SK-N-SH (cell line): Measurements from ENCODE around the gene ZNF136. TPM values are rescaled to one million over a fixed set of nuclear protein-coding genes. Genes with fewer than 3 reads are reported as not detected.

Source experiments
- CTCF ChIA-PET: fragments of 300-600, 350-600 bp; formaldehyde crosslinking; extraction: SDS; loops from one replicate; lab custom pipeline; 2021; lab: Yijun Ruan, JAX
- POLR2A ChIA-PET: fragments of 350-600 bp; sonication (Branson Sonifier 250); formaldehyde crosslinking; extraction: SDS; loops from one replicate; lab custom pipeline; 2020; ENCODE audit warnings: antibody characterized with exemption, inconsistent platforms; lab: Yijun Ruan, JAX
- DNase-seq: peaks from one replicate; pipeline ENCODE4 v3.0.0; 2012
- H2AFZ ChIP-seq: fragments of 200-600 bp; sonication (generic); 2 replicates; pipeline ENCODE4 v1.8.1; 2016; ENCODE audit warnings: antibody characterized with exemption, mild to moderate bottlenecking, low read depth
- H3F3A ChIP-seq: fragments of 200-600 bp; sonication (generic); replicated peaks from 2 replicates; pipeline ENCODE3; 2016; ENCODE audit warnings: antibody characterized with exemption, mild to moderate bottlenecking; ENCODE audit not compliant: insufficient read depth
- H3K27ac ChIP-seq, 2 experiments: fragments of 200-500 bp in 1 of 2; fragments of 200-600 bp in 1 of 2; sonication (Bioruptor generic) in 1 of 2; sonication (generic), shearing (Covaris generic) in 1 of 2; 2 replicates each; pipeline versions ENCODE4 v1.5.1 to v1.6.1; 2014 to 2016; ENCODE audit warnings: low read depth in 2 of 2, inconsistent platforms in 1 of 2, low read length in 1 of 2, mild to moderate bottlenecking in 1 of 2, mixed read lengths in 1 of 2
- H3K27me3 ChIP-seq: fragments of 200-600 bp; sonication (generic), shearing (Covaris generic); 2 replicates; pipeline ENCODE4 v1.6.1; 2016; ENCODE audit warnings: mixed run types; ENCODE audit not compliant: insufficient read depth
- H3K36me3 ChIP-seq, 2 experiments: fragments of 200-500 bp in 1 of 2; fragments of 200-600 bp in 1 of 2; sonication (Bioruptor generic) in 1 of 2; sonication (generic) in 1 of 2; replicated peaks in 1 of 2; 2 replicates each; pipeline versions ENCODE3 to v1.5.1; 2014 to 2016; ENCODE audit warnings: low read length in 1 of 2, mild to moderate bottlenecking in 1 of 2; ENCODE audit not compliant: insufficient read depth in 2 of 2, control insufficient read depth in 1 of 2
- H3K4me1 ChIP-seq, 2 experiments: fragments of 200-500 bp in 1 of 2; fragments of 200-600 bp in 1 of 2; sonication (Bioruptor generic) in 1 of 2; sonication (generic), shearing (Covaris generic) in 1 of 2; 2 replicates each; pipeline versions ENCODE4 v1.5.1 to v1.6.1; 2014 to 2016; ENCODE audit warnings: low read depth in 1 of 2, low read length in 1 of 2, mixed run types in 1 of 2; ENCODE audit not compliant: insufficient read depth in 2 of 2, control insufficient read depth in 1 of 2
- H3K4me2 ChIP-seq: fragments of 200-600 bp; sonication (generic), shearing (Covaris generic); 2 replicates; pipeline ENCODE4 v1.6.1; 2017; ENCODE audit warnings: mixed run types
- H3K4me3 ChIP-seq, 2 experiments: fragments of 200-500 bp in 1 of 2; fragments of 200-600 bp in 1 of 2; sonication (Bioruptor generic) in 1 of 2; sonication (generic), shearing (Covaris generic) in 1 of 2; 2 replicates each; pipeline versions ENCODE4 v1.5.1 to v1.8.1; 2014 to 2016; ENCODE audit warnings: low read depth in 2 of 2, inconsistent platforms in 1 of 2, low read length in 1 of 2, mild to moderate bottlenecking in 1 of 2, mixed read lengths in 1 of 2, moderate library complexity in 1 of 2
- H3K79me2 ChIP-seq: fragments of 200-600 bp; sonication (generic); 2 replicates; pipeline ENCODE4 v1.8.1; 2017; ENCODE audit warnings: mild to moderate bottlenecking; ENCODE audit not compliant: insufficient read depth
- H3K9ac ChIP-seq: fragments of 200-600 bp; sonication (generic); 2 replicates; pipeline ENCODE4 v1.6.1; 2017; ENCODE audit warnings: mixed run types
- H3K9me2 ChIP-seq: fragments of 200-600 bp; sonication (generic); 2 replicates; pipeline ENCODE4 v1.6.1; 2017; ENCODE audit warnings: mixed run types
- H3K9me3 ChIP-seq: fragments of 200-600 bp; sonication (generic); 2 replicates; pipeline ENCODE4 v1.6.1; 2017; ENCODE audit warnings: mixed run types, mild to moderate bottlenecking, moderate library complexity
- H4K20me1 ChIP-seq: fragments of 200-600 bp; sonication (generic); 2 replicates; pipeline ENCODE4 v1.6.1; 2017; ENCODE audit warnings: mild to moderate bottlenecking, mixed run types; ENCODE audit not compliant: insufficient read depth
- CHD2 ChIP-seq: fragments of 150-350 bp; IDR thresholded peaks from 2 replicates; pipeline ENCODE4 v1.6.1; 2018; ENCODE audit warnings: low read length; ENCODE audit not compliant: partially characterized antibody
- ELF1 ChIP-seq: IDR thresholded peaks from 2 replicates; pipeline ENCODE4 v1.4.0; 2012
- EP300 ChIP-seq, 2 experiments: IDR thresholded peaks; 2 replicates each; pipeline versions ENCODE4 v1.4.0 to v1.6.1; 2012; ENCODE audit warnings: borderline replicate concordance in 1 of 2, low read depth in 1 of 2, low read length in 1 of 2
- FOXJ3 ChIP-seq: sonication (generic); formaldehyde crosslinking; IDR thresholded peaks from 2 replicates; pipeline ENCODE4 v1.5.1; 2020; ENCODE audit warnings: mild to moderate bottlenecking, missing genetic modification reagents
- GABPA ChIP-seq: IDR thresholded peaks from 2 replicates; pipeline ENCODE4 v1.4.0; 2012; ENCODE audit warnings: low read depth, mild to moderate bottlenecking
- MXI1 ChIP-seq: IDR thresholded peaks from 2 replicates; pipeline ENCODE4 v1.6.1; 2012; ENCODE audit warnings: mild to moderate bottlenecking, low read depth, low read length, improper control_type of control experiment
- NRF1 ChIP-seq: IDR thresholded peaks from 2 replicates; pipeline ENCODE4 v1.6.1; 2012; ENCODE audit warnings: low read depth, mild to moderate bottlenecking, low read length
- PBX3 ChIP-seq: IDR thresholded peaks from 2 replicates; pipeline ENCODE4; 2012
- POLR2AphosphoS5 ChIP-seq: IDR thresholded peaks from 2 replicates; pipeline ENCODE4 v1.6.1; 2012; ENCODE audit warnings: low read depth, low read length
- REST ChIP-seq: IDR thresholded peaks from 2 replicates; pipeline ENCODE4 v1.6.1; 2012; ENCODE audit warnings: mild to moderate bottlenecking, low read depth, low read length, moderate library complexity
- SIN3A ChIP-seq: IDR thresholded peaks from 2 replicates; pipeline ENCODE4 v1.6.1; 2012; ENCODE audit warnings: low read depth, mild to moderate bottlenecking, low read length, moderate library complexity, borderline replicate concordance
- TAF1 ChIP-seq: IDR thresholded peaks from 2 replicates; pipeline ENCODE4 v1.6.1; 2012; ENCODE audit warnings: low read depth, mild to moderate bottlenecking, low read length, moderate library complexity, borderline replicate concordance
- WGBS: methylation state at CpG from one replicate; pipeline ENCODE4 v1.1.6; 2017; ENCODE audit warnings: low lambda C conversion rate; 5-methylcytosine and 5-hydroxymethylcytosine counted together
- polyA plus RNA-seq, 3 experiments: library from polyadenylated mRNA; depleted of rRNA; stranded (reverse); fragments of >200 nt; gene quantifications; 2 replicates each; pipeline ENCODE4 v1.2.3, GENCODE V29; 2012
- TF ChIP-seq, protein P1 (sequence below): IDR thresholded peaks from 2 replicates; pipeline ENCODE4 v1.4.0; 2012; ENCODE audit warnings: low read depth, borderline replicate concordance
- TF ChIP-seq, protein P2 (sequence below): fragments of 200-600 bp; sonication (generic); IDR thresholded peaks from 2 replicates; pipeline ENCODE4 v1.6.1; 2017; ENCODE audit warnings: antibody characterized with exemption, mild to moderate bottlenecking, moderate library complexity

Gene ZNF136
- polyA plus RNA-seq (2012; rRNA removed) = 1.7 and 2.2 TPM in 2 replicates
- 2.3 and 2.8 TPM in 2 replicates for polyA plus RNA-seq (2012; cell fraction: cytosol; rRNA removed)
- polyA plus RNA-seq (2012; cell fraction: nucleus; rRNA removed) = 1.5 and 2.9 TPM in 2 replicates

DNA sequence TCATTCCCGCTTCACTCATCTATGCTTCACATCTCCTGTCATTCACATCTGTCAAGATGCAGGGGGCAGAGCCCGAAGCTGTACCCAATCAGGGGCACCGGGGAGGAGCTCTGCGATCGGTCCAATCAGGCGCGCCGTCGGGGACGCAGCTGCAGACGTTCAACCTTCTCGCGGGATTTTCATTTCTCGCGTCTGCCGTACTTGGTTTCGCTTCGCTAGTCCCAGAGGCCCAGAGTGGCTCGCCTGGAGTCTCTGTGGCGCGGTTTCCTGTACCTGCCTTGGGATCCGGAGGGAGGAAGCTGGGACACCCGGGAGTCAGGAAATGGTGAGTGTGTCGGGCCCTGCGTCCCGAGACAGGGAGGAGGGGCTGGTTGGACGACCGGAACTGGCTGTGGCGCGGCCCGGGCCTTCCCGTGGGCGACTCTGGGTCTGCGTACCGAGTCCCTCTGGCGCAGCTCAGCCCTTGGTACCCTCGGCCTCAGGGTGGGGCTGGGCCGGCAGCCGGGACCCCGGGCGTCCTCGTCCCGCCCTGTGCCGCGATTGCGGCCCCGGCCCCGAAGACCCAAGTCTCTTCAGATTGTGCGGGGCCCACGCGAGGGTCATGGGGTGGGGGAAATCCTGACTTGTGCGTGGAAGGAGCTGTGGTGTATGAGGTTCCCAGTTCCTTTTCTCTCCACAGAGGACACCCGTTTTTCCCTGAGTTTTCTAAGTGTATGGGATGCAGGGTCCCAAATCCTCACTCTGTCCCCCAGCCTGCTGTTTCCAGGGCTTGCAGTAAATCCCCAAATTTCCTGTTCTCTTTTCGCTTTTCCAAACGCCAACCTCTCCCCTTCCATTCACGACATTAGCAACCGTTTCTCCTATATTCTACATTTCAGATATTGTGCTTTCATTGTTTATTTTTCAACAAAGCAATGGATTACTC is at the start of gene ZNF136:
TSS of gene ZNF136 (plus strand) at position 215 of the 925 bp plus-strand sequence. CDS start at position 323, 108 bp downstream.
- H3K27me3 ChIP-seq = no peaks in the 10 kb centered on the region
- H3K4me2 ChIP-seq = peak within 1 kb of the TSS; percentile 87
- peaks cover 48% of the 10 kb centered on the region for H3K79me2 ChIP-seq
- WGBS = 3% methylated on average over 15 of the region's 57 CpGs
- H3K4me1 ChIP-seq = peaks cover 7 to 11% of the 10 kb centered on the region in 2 experiments; a peak in 2 of 4 replicates
- peak within 1 kb of the TSS; percentile 96 for H3K9ac ChIP-seq
- POLR2A ChIA-PET = interaction anchor here (0.7 to 1.6 kb wide), 4 partner anchors 128 to 278 kb away, joined by 3 to 7 read pairs (median 4); partner anchors contain the start of genes ZNF433, ZNF443 and ZNF563
- H3F3A ChIP-seq = peaks cover 14% of the 10 kb centered on the region
- TF ChIP-seq TAF1 = peak; percentile 72; the same call in 1 of the 2 replicates
- TF ChIP-seq SIN3A = peak; percentile 90; the same call in 1 of the 2 replicates
- TF ChIP-seq ELF1 = peak; percentile 24; the same call in 1 of the 2 replicates
- peak; percentile 89 for TF ChIP-seq PBX3
- TF ChIP-seq POLR2AphosphoS5 = peak; percentile 92
- TF ChIP-seq EP300 (IDR thresholded peaks at IDR 0.05; ENCODE audit: borderline replicate concordance in 1 of 2, low read depth in 1 of 2, low read length in 1 of 2) = no peak
- peak; percentile 99 for TF ChIP-seq CHD2
- TF ChIP-seq, protein P1, sequence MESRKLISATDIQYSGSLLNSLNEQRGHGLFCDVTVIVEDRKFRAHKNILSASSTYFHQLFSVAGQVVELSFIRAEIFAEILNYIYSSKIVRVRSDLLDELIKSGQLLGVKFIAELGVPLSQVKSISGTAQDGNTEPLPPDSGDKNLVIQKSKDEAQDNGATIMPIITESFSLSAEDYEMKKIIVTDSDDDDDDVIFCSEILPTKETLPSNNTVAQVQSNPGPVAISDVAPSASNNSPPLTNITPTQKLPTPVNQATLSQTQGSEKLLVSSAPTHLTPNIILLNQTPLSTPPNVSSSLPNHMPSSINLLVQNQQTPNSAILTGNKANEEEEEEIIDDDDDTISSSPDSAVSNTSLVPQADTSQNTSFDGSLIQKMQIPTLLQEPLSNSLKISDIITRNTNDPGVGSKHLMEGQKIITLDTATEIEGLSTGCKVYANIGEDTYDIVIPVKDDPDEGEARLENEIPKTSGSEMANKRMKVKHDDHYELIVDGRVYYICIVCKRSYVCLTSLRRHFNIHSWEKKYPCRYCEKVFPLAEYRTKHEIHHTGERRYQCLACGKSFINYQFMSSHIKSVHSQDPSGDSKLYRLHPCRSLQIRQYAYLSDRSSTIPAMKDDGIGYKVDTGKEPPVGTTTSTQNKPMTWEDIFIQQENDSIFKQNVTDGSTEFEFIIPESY = peak; percentile 97
- peak; percentile 62 for TF ChIP-seq GABPA
- TF ChIP-seq, protein P2, sequence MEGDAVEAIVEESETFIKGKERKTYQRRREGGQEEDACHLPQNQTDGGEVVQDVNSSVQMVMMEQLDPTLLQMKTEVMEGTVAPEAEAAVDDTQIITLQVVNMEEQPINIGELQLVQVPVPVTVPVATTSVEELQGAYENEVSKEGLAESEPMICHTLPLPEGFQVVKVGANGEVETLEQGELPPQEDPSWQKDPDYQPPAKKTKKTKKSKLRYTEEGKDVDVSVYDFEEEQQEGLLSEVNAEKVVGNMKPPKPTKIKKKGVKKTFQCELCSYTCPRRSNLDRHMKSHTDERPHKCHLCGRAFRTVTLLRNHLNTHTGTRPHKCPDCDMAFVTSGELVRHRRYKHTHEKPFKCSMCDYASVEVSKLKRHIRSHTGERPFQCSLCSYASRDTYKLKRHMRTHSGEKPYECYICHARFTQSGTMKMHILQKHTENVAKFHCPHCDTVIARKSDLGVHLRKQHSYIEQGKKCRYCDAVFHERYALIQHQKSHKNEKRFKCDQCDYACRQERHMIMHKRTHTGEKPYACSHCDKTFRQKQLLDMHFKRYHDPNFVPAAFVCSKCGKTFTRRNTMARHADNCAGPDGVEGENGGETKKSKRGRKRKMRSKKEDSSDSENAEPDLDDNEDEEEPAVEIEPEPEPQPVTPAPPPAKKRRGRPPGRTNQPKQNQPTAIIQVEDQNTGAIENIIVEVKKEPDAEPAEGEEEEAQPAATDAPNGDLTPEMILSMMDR = no peak
- TF ChIP-seq FOXJ3 (CRISPR knock-in tag) = no peak
- no peak for TF ChIP-seq NRF1
- TF ChIP-seq REST = 0 out of 2 replicates have a peak, but pooled peaks have one; percentile 12
- peak; percentile 87 for TF ChIP-seq MXI1
- TF ChIP-seq, all 33 proteins: peak for 10
- Histone ChIP-seq H3K9me3 (no peaks in the 10 kb centered on the region), H3K9me2 (no peaks in the 10 kb centered on the region), H3K4me3 (peak within 1 kb of the TSS; percentile 91 to 98), H3K27ac (peak within 1 kb of the TSS; percentile 90 to 92), H2AFZ (peak within 1 kb of the TSS; percentile 99), H4K20me1 (0 out of 2 replicates have a peak, but pooled peaks cover 3% of the 10 kb centered on the region), H3K36me3 (peaks cover 0 to 12% of the 10 kb centered on the region in 2 experiments)
- CTCF ChIA-PET = interaction anchor here (0.6 to 2.6 kb wide), 4 partner anchors 9 to 23 kb away, joined by 3 to 11 read pairs (median 4); partner anchors contain the start of gene ZNF20
- DNase-seq = peak; percentile 98
